TTC549 (cell line): ENCODE results near the gene SWSAP1.

Experiments
- FAIRE-seq: peaks from 2 replicates; lab custom pipeline; 2012; peaks lifted over from hg19 to GRCh38; lab: Jason Lieb, UNC

SWSAP1 gene

GRCh38 chr19:11416346-11417052 is 42.0 kb downstream of the SWSAP1 start:
- no peak for FAIRE-seq

GRCh38 chr19:11418094-11418548 is 43.7 kb downstream of the SWSAP1 start:
- no peak for FAIRE-seq

GRCh38 chr19:11418549-11419506 is 44.4 kb downstream of the SWSAP1 start, which contains the start of gene RGL3:
Gene RGL3 (minus strand): TSS chr19:11419314. CDS start chr19:11419278, 36 bp downstream.
- FAIRE-seq, result no peak

DNA sequence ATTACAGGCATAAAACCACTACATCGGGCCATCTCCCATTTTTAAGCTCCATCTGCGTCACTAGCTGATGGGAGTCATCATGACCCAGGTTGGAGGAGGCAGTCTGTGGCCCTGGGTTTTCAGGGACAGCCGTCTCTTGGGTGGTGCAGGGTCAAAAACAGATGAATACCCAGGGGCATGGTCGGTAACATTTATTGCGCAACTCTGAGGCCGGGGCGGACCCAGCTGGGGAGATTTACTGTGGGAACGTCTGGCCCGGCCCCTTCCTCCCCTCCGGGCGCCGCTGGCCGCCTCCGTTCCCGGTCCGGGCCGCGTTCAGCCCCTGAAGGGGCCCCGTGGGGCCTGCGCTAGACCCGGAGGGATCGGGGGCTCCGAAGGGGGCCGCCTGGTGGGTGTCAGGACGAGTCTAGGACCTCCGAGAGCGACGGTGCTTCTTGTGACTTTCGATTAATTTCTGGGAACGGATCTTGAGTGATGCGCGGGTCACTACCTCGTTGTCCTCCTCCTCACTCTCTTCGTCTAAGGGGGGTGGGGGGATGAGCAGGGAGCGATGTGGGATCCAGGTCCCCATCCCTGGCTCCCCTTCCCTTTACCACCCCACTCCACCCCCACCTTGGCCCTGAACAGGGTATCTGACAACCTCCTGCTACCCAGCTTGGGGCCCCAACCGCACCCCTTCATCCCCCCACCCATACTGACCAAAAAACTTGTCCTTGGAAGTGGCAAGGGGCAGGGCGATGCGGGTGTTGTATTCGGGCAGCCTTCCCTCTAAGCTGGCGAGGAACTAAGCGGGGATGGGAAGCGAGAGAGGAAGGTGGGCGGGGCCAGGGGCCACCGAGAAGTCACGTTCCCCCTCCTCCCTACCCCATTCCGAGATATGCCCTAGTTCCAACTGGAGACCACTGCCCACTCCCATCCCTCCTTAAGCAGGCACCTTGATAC is 46.2 kb downstream of the SWSAP1 start:
- no peak for FAIRE-seq

GRCh38 chr19:11421371-11422098 is 47.1 kb downstream of the SWSAP1 start:
- no peak for FAIRE-seq

- no peak for FAIRE-seq
Measured at GRCh38 chr19:11422163-11423065, 47.9 kb downstream of the SWSAP1 start.

- FAIRE-seq, result no peak
Measured at GRCh38 chr19:11423164-11423790, 48.8 kb downstream of the SWSAP1 start.

GRCh38 chr19:11423791-11424181 is 49.3 kb downstream of the SWSAP1 start:
- no peak for FAIRE-seq
